Globus pallidus (tissue), 1 donor: Measurements from ENCODE around the gene SLC30A1.
A peak's percentile ranks its signal among the peaks of the same experiment; 100 is the strongest.
"Not testable (repeated sequence)": the region's sequence is repeated elsewhere in the genome, so short reads cannot be mapped to it uniquely, and the experiment has no call there.

ENCODE experiments used
- DNase-seq: peaks from one replicate; pipeline ENCODE4 v3.0.0-alpha.2; 2015; ENCODE audit warnings: low spot score

SLC30A1 gene

DNA sequence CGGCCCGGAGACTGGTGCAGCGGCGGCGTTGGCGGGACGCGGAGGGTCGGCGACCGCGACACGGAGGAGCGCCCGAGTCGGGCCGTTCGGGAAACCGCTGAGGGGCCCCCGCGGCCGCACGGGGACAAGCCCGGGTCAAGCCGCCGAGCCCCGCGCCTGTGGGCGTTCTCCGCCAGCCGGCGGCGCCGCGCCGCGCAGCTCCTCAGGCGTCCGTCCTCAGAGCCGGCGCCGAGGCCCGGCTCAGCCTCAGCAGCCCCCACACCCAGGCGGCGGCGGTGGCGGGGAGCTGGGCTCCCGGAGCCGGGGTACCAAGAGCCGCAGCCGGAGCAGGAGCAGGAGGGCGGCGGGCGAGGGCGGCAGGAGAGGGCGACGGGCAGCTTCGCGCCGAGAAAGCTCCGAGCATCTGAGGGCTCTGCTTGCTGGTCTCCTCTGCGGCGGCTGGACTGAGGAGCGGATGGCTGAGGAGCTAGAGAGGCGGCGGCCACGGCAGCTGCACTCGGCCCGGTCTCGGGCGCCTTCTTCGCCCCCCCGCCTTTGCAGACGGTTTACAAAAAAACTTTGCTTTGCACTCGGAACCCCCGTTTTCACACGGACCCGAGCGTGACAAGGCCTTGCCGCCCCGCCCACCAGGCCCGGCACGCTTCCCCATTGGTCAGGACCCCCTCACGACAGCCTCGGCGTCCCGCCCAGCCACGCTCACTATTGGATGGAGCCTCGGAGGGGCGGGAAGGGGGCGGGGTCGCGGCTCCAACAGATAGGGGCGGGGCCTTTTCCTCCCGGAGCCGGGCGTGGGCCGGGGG is at the start of gene SLC30A1:
Gene SLC30A1, minus strand, starts transcription at position 522 of the 800 bp plus-strand sequence. CDS start 549 bp downstream, outside the sequence.
- peak; percentile 98 for DNase-seq

- DNase-seq: no peak
Observed at GRCh38 chr1:211628417-211628816, 49.5 kb upstream of the SLC30A1 start.

GRCh38 chr1:211627259-211627658 is 48.3 kb upstream of the SLC30A1 start:
- no peak for DNase-seq

- not testable (repeated sequence) for DNase-seq
Observed at GRCh38 chr1:211625866-211626265, 46.9 kb upstream of the SLC30A1 start.

- DNase-seq: no peak
Observed at GRCh38 chr1:211625040-211625439, 46.1 kb upstream of the SLC30A1 start.

DNA sequence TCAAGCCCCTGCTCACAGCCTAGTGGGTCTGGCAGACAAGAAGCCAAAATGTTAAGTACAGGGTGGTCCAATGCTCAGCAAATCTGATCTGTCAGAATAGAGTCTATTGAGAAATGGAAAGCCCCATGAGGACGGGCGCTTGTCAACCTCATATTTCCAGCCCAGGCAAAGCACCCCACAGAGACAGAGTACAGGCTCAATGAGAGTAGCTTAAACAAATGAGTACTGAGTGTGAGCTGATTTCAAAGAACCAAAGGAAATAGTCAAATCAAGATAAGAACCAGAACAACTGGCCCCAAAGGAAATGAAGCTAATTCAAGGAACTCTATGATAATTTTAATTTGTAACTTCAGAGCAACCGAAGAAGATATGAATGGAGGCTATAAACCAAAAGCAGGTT is 44.6 kb upstream of the SLC30A1 start:
- DNase-seq: no peak

- no peak for DNase-seq
Observed at GRCh38 chr1:211621447-211622198, 42.7 kb upstream of the SLC30A1 start.

DNA sequence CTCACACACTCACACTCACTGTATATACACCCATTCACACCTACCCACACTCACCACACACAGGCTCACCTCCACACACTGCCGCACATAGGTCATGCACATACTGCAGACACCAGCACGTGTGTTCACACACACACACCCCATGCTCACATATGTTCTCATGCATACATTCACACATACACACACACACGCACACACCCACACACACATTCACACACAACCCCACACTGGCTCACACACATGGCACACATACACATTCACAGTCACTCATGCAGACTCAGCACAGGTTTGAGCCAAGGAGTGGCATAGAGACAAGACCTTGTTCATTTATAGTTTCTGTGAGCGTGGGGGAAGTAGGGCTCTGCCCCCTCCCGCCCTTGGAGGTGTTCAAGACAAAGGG is 41.1 kb upstream of the SLC30A1 start:
- DNase-seq: no peak

- no peak for DNase-seq
Observed at GRCh38 chr1:211619033-211619996, 40.4 kb upstream of the SLC30A1 start.

- DNase-seq: no peak
Observed at GRCh38 chr1:211616965-211617297, 38.0 kb upstream of the SLC30A1 start.

- DNase-seq: no peak
Observed at GRCh38 chr1:211616231-211616964, 37.4 kb upstream of the SLC30A1 start.

- no peak for DNase-seq
Observed at GRCh38 chr1:211614615-211615014, 35.7 kb upstream of the SLC30A1 start.

GRCh38 chr1:211613951-211614350 is 35.0 kb upstream of the SLC30A1 start:
- no peak for DNase-seq

DNA sequence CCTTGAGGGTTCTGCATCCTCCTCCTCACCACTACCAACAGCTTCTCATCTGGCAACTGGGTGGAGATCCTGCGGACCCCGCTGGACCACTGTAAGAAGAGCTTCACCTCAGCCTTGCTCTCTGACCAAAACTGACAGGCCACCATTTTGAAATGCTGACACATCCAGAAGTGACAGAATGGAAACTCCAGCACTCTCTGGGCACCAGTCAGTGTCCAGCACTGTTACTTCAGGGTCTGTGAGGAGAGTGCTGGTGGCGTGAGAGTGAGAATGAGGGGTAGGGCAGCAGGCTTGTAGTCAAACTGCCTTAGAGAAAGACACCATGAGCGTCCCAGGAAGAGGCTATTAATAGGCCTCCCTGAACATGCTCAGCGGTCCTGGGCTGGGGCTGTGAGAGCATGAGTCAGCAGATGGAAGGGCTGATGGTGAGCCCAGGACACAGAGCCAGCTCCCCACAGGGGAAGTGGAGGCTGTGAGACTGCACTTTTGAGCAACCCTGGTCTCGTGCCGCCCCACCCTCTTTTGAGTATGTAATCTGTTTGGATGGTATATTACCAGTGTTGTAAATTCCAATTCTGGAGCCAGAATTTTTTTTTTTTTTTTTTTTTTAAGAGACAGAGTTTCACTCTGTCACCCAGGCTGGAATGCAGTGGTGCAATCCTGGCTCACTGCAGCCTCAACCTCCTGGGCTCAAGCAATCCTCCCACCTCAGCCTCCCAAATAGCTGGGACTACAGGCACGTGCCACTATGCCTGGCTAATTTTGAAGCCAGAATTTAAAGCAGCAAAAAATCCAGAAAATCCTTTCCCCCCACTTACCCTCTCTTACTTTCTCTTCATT is 34.4 kb upstream of the SLC30A1 start:
- DNase-seq: no peak

DNA sequence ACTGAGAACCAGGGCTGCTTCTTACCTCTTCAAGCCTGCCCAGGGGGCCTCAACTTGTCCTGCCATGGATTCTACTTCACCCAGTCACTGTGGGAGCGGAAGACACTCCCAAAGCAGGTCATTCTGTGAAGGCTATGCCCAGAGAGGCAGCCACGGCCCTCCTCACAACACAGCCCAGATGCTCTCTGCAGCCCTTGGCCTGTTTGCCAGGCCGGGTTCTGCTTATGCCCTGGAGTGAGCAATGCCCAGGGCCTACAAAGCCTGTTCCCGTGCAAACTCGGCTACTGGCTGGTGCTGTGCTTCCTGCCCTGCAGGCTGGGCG is 33.8 kb upstream of the SLC30A1 start:
- no peak for DNase-seq

- DNase-seq: no peak
Observed at GRCh38 chr1:211611818-211612217, 32.9 kb upstream of the SLC30A1 start.

- no peak for DNase-seq
Observed at GRCh38 chr1:211610779-211611556, 32.0 kb upstream of the SLC30A1 start.

DNA sequence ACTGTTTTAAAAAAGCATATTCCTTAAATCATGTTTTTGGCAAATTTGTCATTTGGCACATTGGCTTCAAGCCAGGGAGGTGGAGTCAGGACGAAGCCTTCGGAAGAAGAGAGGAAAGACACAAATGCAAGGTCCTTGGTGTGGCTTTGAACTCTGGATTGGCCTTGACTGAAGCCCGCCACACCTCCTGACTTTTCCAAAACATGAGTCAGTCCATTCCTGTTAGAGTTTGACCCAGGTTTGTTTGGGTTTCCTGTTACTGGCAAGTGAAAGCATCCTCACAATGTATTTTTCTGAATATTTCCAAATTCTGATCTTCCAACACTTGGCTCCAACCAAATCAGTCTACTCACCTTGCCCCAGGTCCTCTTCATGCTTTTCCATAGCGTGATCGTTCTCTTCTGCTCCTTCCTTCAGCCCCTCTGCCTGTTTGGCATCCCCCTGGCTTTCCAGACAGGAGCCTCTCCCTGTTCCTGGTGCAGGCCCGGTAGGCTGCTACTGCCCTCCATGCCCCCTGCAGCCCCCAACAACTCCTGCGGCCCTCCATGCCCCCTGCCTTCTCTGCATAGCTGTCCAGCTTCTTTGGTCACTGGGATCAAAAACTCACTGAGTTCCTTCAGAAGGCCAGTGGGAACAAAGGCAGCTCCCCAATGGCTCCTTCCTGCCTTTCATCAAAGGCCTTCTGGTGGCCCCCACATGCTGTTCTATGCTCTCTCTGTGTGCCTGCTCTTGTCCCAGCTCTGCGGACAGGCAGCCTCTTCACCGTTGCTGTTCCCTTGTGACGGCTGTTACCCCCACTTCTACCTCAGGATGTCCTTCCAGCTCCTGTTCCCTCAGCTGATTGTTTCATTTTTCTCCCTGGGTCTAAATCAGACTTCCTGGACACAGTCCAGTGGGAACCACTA is 30.4 kb upstream of the SLC30A1 start:
- DNase-seq: no peak
